GM12873 (cell line): Measurements from ENCODE around the gene TUBB1.

Source experiments
- TF ChIP-seq, protein P1 (sequence below): IDR thresholded peaks from 2 replicates; pipeline ENCODE4 v1.5.1; 2012; ENCODE audit warnings: low read depth, mild to moderate bottlenecking, moderate library complexity, low read length, control low read depth; ENCODE audit not compliant: insufficient read depth; ENCODE audit errors: missing control alignments

The TUBB1 gene

DNA sequence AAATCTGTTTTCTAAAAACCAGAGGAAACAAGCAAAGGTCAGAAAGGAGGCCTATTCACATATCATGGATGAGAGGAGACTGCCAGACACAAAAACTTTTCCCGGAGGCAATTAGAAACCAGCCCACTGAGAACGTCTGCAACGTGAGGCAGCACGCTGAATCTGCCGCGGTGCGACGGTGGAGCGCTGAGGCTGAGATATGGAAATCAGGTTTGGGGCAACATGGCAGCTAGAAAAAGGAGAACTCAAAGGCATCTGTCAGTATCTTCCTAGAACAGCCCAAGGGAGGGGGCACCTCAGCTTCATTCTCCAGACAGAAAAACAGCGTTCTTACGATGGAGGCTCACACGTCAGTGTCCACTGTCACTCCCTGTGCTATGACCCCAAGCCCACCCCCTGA lies 18.2 kb downstream of the TUBB1 start:
- TF ChIP-seq, protein P1, sequence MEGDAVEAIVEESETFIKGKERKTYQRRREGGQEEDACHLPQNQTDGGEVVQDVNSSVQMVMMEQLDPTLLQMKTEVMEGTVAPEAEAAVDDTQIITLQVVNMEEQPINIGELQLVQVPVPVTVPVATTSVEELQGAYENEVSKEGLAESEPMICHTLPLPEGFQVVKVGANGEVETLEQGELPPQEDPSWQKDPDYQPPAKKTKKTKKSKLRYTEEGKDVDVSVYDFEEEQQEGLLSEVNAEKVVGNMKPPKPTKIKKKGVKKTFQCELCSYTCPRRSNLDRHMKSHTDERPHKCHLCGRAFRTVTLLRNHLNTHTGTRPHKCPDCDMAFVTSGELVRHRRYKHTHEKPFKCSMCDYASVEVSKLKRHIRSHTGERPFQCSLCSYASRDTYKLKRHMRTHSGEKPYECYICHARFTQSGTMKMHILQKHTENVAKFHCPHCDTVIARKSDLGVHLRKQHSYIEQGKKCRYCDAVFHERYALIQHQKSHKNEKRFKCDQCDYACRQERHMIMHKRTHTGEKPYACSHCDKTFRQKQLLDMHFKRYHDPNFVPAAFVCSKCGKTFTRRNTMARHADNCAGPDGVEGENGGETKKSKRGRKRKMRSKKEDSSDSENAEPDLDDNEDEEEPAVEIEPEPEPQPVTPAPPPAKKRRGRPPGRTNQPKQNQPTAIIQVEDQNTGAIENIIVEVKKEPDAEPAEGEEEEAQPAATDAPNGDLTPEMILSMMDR, result no peak

DNA sequence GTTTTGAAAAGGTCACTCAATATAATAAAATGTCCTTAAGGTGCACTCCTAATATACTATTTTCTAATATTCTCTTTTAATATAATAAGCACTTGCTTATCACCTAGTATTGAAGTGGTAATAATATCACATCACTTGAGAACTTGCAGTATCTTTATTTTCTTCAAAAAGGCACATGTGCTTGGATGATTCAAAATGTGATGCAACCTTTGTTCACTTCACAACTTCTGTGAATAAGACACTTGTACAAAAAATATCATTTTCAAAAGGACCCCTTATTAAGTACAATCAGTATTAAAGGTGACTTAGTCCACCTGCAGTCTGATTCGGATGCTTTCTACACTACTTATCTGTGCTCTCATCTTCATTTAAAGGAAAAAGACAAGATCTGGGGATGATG lies 20.0 kb downstream of the TUBB1 start:
- TF ChIP-seq, protein P1, result no peak

DNA sequence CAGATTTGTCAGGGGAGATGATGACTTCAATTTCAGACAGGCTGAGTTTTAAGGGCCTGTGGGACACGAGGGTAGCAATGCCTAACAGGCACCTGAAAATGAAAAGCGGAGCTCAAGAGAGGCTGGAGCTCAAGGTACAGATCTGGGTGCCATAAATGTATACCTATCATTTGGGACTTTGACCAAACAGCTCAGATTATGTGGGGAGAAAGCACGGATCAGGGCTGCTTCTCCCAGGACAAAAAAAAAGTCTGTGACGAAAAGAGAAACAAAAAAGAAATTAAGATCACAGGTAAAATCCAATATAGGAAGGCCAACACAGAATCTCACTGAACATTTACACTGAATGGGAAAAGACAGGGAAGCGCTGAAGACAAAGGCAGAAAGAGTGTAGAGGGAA lies 21.4 kb downstream of the TUBB1 start:
- TF ChIP-seq, protein P1, result no peak

DNA sequence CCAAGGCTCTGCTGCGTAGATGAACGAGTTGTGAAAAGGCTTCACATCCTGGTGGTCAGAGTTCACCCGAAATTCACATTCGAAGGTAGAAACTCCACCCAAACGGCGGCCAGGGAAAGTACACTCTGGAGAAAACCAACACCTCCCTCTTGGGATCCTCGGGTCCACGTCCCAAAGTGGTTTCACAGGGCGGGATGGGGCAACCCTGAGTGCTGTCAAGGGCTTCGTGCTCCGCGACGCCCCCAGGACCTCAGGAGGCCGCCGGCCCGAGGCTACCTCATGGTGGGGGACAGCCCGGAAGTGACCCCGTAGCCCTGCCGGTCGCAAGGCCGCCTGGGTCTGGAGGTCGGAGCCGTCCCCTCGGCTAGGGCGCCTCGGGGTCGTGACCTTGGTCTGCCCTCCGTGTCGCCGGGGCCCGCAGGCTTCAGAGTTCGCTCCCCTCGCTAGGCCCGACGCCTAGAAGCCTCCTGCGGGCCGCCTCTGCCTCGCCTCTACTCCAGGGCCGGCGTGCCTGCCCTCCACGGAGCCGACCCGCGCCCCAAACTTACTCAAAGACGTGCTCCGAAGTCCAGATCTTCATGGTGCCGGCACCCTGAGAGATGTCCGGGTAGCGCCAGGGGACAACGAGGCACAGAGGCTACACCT lies 23.0 kb downstream of the TUBB1 start, which contains the start of gene PRELID3B:
TSS of gene PRELID3B (minus strand) at position 636 of the 645 bp plus-strand sequence. CDS start at position 580, 56 bp downstream.
- TF ChIP-seq, protein P1, result no peak

DNA sequence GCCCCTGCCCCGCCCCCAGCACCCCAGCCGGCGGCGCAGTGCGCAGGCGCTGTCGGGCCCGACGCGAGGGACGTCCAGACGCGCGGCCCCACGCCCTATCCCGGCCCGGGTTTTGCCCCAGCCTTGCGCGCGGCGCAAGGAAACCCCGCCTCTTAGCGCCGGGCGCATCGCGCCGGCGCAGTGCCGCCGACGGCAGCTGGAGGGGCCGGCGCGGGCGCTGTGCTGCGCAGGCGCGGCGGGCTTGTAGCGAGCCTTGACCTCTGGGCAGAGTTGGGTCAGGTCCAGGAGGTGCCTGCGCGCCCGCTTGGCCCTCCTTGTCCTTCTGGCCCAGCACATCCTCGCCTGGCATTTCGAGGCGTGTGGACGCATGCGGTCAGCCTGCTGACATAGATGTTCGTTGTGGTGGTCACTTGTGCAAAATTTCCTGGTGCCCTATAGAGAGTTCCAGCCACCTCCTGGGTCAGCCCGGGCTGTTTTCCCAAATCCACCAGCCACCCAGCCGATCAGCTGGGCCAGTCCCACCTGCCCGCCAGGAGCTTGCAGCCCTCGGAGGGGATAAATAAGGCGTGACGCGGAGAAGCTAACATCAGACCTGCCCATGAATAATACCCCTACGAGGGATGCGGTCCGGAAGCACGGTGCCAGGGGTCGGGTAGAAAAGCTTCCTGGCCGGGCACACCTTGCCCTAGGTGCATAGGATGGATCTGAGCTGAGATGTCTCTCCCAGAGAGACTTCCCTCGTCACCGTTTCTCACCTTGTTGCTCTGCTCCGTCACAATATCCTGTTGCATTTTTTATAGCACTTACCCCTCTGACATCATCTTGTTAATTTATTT lies 23.8 kb downstream of the TUBB1 start:
- TF ChIP-seq, protein P1, result no peak

DNA sequence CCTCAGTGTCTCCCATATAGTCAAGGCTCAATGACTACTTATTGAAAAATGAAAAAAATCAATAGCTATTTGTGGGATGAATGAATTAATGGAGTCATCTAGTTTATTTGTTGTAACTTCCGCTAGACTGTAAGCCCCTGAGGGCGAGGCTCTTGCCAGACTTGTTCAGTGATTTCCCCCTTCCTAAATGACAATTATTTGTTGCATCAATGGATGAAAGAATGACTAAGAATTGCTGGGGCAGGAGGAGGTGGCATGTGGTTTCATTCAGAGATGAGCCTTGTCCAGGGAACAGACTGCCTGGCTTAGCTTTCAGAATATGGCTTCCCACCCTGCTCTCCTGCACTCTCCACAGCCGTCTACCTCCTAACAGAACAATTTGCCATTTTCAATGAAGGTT lies 24.5 kb downstream of the TUBB1 start:
- TF ChIP-seq, protein P1, result no peak

DNA sequence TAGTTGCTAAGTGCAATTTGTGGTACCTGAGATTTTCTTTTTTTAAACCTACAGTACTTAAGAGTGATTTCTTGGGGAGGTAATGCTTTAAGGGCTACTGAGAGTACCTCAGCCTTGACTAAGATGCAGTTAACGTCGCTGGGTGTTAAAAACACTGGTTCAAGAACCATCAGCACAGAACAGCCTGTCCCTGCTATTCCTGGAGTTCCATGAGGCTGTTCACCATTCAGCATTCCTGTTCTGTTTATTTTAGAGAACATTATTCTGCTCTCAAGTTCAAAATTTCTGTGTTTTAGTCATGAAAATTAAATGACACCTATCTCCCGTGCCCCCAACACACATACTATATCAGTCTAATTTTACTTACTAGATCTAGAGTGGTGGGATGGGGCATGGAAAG lies 25.1 kb downstream of the TUBB1 start:
- TF ChIP-seq, protein P1, result no peak
